D721Med (cell line): ENCODE measurements around the gene SLX4IP.

Experiments
- DNase-seq: peaks from one replicate; pipeline ENCODE4 v3.0.0; 2011; ENCODE audit warnings: low spot score; ENCODE audit not compliant: insufficient read length
- FAIRE-seq: peaks from 2 replicates; lab custom pipeline; 2011; peaks lifted over from hg19 to GRCh38; lab: Jason Lieb, UNC
- TF ChIP-seq, protein P1 (sequence below): IDR thresholded peaks from 2 replicates; pipeline ENCODE4 v1.5.1; 2012; ENCODE audit warnings: mild to moderate bottlenecking, control low read depth; ENCODE audit not compliant: insufficient read depth; ENCODE audit errors: missing control alignments

The SLX4IP gene

DNA sequence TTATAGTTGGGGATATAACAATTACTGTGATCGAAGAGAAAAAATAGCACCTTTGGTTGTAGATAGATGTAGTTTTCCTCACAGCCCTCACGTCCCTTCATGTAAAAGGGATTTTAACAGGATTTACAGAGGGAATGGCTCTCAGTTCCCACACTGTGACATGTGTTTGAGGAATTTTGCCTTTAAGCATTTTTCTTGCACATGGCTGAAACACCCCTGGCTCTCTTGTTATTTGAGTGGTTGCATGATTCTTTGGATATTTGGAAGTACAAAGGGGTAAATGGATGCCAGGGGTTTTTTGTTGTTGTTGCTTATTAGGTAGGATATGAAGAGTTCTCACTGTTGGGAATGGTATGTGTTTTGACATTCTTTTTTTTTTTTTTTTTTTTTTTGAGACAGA lies 190.5 kb downstream of the SLX4IP start:
- FAIRE-seq (no peak), DNase-seq (no peak)
- TF ChIP-seq, protein P1, sequence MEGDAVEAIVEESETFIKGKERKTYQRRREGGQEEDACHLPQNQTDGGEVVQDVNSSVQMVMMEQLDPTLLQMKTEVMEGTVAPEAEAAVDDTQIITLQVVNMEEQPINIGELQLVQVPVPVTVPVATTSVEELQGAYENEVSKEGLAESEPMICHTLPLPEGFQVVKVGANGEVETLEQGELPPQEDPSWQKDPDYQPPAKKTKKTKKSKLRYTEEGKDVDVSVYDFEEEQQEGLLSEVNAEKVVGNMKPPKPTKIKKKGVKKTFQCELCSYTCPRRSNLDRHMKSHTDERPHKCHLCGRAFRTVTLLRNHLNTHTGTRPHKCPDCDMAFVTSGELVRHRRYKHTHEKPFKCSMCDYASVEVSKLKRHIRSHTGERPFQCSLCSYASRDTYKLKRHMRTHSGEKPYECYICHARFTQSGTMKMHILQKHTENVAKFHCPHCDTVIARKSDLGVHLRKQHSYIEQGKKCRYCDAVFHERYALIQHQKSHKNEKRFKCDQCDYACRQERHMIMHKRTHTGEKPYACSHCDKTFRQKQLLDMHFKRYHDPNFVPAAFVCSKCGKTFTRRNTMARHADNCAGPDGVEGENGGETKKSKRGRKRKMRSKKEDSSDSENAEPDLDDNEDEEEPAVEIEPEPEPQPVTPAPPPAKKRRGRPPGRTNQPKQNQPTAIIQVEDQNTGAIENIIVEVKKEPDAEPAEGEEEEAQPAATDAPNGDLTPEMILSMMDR: no peak

GRCh38 chr20:10626896-10627295 lies 191.8 kb downstream of the SLX4IP start:
- FAIRE-seq (no peak), DNase-seq (no peak)
- TF ChIP-seq, protein P1: no peak

DNA sequence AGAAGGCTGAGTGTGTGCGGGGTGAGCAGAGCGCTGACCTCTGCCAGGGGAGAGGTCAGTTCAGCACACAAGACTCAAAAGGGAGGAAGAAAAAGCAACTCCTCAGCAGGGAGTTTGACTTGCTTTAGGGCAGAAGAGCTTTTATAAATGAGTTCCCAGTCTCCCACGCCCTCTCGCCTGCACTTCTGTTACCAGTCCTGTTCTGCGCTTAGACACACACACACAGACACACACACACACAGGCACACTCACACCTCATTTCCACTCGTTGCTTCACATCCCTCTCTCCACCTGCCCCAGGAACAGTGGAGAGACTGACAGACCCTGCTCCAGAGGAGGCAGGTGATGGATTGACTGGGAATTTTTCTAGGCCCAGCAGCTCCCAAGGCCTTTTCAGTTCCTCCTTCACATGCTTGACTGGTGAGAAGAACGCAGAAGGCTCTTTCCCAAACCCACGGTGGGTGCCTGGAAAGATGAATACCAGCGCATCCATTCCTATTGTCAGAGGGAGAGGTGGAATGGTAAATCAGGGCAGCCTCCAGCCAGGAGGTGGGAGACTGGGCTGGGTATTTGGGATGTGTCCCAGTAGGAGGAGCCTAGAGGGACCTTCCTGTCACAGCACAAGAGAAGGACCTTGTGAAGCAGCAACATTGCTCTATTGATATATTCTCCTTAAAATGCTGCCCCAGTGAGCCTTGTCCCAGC lies 195.0 kb downstream of the SLX4IP start:
- DNase-seq: no peak
- TF ChIP-seq, protein P1: no peak
- no peak for FAIRE-seq

DNA sequence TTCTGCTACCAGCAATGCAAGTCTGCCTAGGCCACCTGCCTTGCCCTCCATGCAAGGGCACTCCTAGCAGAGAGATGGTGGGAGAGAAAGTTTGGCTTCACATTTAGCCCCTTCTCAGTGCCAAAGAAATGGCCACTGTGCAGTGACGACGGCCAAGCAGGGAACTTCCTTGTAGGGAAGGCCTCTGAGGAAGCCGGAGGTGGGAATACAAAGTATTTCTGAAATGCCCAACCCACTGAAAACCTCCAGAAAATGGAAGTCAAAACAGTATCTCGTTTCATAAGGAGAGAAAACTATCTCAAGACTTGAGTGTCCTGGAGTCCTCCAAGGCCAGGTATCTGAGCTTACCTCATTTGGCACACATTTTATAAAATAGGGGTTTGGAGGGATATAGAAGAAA lies 196.0 kb downstream of the SLX4IP start:
- no peak for FAIRE-seq
- TF ChIP-seq, protein P1: no peak
- no peak for DNase-seq

DNA sequence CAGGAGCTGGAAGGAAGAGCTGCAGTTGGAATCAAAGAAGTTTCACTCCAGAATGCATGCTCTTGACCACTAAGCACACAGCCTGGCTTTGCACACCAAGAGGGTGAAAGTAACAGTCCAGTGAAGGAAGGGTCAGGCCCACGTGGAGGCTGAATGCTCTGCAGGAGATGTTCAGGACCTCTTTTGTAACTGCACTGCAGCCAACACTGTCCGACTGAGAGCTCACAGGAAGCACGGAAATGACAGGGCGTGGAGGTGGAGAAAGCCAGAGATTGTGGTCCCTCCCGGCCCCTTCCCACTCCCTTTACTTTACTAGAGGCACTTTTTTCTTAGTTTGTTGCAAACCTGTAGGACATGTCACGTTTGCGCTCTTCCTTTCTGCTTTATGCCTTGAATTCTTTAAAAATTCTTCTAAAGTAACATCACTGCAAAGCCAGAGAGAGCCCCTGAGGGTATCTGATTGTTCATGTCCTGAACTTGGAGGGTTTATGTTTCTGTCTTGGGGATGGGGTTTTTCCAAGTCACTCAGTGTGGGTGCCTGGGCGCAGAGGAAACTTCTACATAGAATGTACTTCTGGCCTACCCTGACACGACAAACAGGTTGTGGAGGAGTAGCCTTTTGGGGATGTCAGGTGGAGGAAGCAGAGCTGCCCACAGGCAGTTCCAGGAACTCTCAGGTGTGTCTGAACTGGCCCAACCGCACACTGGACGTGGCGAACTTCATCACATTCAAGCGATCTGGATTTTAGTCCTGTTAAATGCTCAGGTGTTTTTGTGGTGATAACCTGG lies 197.8 kb downstream of the SLX4IP start:
- DNase-seq: no peak
- TF ChIP-seq, protein P1: no peak
- FAIRE-seq: no peak

DNA sequence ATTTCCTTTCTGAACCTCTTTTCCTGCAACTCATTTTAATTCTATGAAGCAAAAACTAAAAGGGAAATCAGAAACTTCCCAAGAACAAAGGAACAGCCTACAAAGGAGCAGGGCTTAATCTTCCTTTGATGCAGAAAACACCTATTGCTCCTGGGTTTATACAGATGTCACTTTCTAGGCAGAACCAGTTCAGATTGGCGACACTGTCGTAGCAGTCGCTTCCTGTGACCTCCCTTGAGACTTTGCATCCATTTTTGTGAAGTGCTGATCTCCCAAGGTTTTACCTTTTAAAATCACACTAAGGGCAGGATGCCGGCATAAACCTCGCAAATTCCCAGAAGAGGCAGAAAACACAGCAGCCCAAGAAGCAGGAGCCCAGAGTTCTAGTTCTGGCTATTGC lies 198.6 kb downstream of the SLX4IP start:
- DNase-seq: no peak
- TF ChIP-seq, protein P1: no peak

GRCh38 chr20:10634211-10634610 lies 199.1 kb downstream of the SLX4IP start:
- DNase-seq: no peak
- TF ChIP-seq, protein P1: no peak
- FAIRE-seq: no peak

More for the DNA sequence above, 198.6 kb downstream of the SLX4IP start:
- FAIRE-seq: no peak
